Activated CD4-positive, alpha-beta T cell treated with anti-CD3 and anti-CD28 coated beads, Interleukin-2, amount 10 ng/mL, durations not matched to agents 24 days and 14 days (primary cell): ENCODE measurements around the gene MS4A18. TPM values are rescaled to one million over a fixed set of nuclear protein-coding genes. Genes with fewer than 3 reads are reported as not detected.
"Not testable (repeated sequence)": the region's sequence is repeated elsewhere in the genome, so short reads cannot be mapped to it uniquely, and the experiment has no call there.

Source experiments
- DNase-seq: peaks from one replicate; pipeline ENCODE4 v3.0.0; 2022
- H3K27ac Mint-ChIP-seq: one replicate; pipeline ENCODE4 v1.8.0; 2022; ENCODE audit warnings: mild to moderate bottlenecking, mixed read lengths
- H3K27me3 Mint-ChIP-seq: one replicate; pipeline ENCODE4 v1.8.0; 2022; ENCODE audit warnings: mixed read lengths
- H3K36me3 Mint-ChIP-seq: one replicate; pipeline ENCODE4 v1.8.0; 2022; ENCODE audit warnings: low read depth, mild to moderate bottlenecking, mixed read lengths
- H3K4me1 Mint-ChIP-seq: one replicate; pipeline ENCODE4 v1.8.0; 2021; ENCODE audit warnings: mixed read lengths
- H3K4me3 Mint-ChIP-seq: one replicate; pipeline ENCODE4 v1.8.0; 2022; ENCODE audit warnings: mild to moderate bottlenecking, moderate library complexity, mixed read lengths
- H3K9me3 Mint-ChIP-seq: one replicate; pipeline ENCODE4 v1.8.0; 2021; ENCODE audit warnings: mixed read lengths
- intact Hi-C: fragments of 100-400 bp; cut with micrococcal nuclease; formaldehyde crosslinking; loops from one replicate; pipeline ENCODE4 v1.15.1; 2023
- total RNA-seq: library from RNA; stranded (reverse); gene quantifications from 2 replicates; pipeline ENCODE4 v1.2.3, GENCODE V29; 2022

MS4A18 gene
- total RNA-seq, 1 donor from 2014 or later = not detected

GRCh38 chr11:60713423-60713822 is 11.1 kb upstream of the MS4A18 start:
- H3K36me3 Mint-ChIP-seq, H3K4me1 Mint-ChIP-seq, H3K27me3 Mint-ChIP-seq, H3K4me3 Mint-ChIP-seq, intact Hi-C loops, DNase-seq, H3K9me3 Mint-ChIP-seq, H3K27ac Mint-ChIP-seq: not testable (repeated sequence)

DNA sequence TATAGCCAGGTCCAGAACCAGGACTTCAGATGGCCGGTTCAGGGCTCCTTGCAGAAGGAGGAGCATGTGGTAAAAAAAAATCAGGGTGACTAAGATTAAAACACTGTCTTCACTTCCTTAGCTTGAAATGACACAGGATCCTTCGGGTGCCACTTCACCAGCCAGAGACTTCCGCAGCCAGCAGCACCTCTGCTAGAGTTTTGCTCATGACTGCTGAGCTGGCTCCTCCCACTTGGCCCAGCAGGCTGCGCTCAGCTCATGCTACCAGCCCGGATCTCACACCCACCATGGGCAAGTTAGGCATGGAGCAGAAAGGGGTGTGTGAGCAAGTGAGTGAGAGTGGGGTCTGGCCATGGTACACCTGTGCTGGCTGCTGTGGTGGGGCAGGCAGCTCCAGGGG is 6.6 kb upstream of the MS4A18 start:
- DNase-seq = no peak
- Mint-ChIP-seq H3K9me3 (no peaks in the 10 kb centered on the region), H3K27me3 (no peaks in the 10 kb centered on the region), H3K27ac (no peak overlapping the region), H3K4me3 (no peak overlapping the region), H3K36me3 (no peaks in the 10 kb centered on the region), H3K4me1 (no peaks in the 10 kb centered on the region)
- intact Hi-C loops = no loop called here

DNA sequence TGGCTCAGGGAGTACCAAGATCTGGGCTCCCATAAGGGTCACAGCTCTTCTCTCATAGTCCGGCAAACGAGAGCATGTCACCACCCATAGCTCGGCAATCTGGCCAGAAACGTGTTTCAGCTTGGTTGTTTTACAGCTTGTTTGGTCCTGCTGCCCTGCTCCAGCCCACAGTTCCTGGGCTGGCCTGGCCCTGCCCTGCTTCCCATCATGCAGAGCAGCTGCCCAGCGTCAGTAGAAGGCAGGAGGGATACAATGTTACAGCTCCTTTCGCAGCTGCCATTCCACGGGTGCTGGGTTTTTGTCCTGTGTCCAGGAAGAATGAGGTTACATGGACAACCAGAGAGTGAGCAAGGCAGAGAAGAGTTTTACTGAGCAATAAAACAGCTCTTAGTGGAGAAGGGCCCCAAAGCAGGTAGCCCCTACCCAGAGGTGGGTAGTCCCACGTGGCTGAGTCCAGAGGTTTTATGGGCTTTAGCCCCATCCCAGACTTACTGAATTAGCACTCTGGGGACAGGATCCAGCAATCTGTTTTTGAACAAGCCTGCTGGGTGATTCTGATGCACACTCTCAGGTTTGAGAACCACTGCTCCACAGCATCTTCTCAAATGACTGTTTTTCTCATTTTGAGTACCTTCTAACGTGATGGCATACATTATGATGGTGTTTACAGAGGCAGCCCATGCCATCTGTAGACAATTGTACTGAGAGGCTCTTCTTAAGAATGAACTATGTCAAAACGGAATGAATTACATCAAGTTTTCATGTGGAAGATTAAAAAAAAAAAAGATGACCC is 5.8 kb upstream of the MS4A18 start:
- DNase-seq = no peak
- Mint-ChIP-seq H3K36me3 (no peaks in the 10 kb centered on the region), H3K27me3 (no peaks in the 10 kb centered on the region), H3K4me1 (no peaks in the 10 kb centered on the region), H3K4me3 (no peak overlapping the region), H3K9me3 (no peaks in the 10 kb centered on the region), H3K27ac (no peak overlapping the region)
- intact Hi-C loops = no loop called here

- no peaks in the 10 kb centered on the region for H3K27me3 Mint-ChIP-seq
- intact Hi-C loops = no loop called here
- H3K36me3 Mint-ChIP-seq = no peaks in the 10 kb centered on the region
- no peak overlapping the region for H3K27ac Mint-ChIP-seq
- H3K9me3 Mint-ChIP-seq = no peaks in the 10 kb centered on the region
- DNase-seq = no peak
- no peaks in the 10 kb centered on the region for H3K4me1 Mint-ChIP-seq
- no peak overlapping the region for H3K4me3 Mint-ChIP-seq
These were observed 5.1 kb upstream of the MS4A18 start for GRCh38 chr11:60719391-60719790.

GRCh38 chr11:60720460-60720859 is 4.1 kb upstream of the MS4A18 start:
- Mint-ChIP-seq H3K4me3 (no peak overlapping the region), H3K36me3 (no peaks in the 10 kb centered on the region), H3K27me3 (no peaks in the 10 kb centered on the region), H3K4me1 (no peaks in the 10 kb centered on the region), H3K27ac (no peak overlapping the region), H3K9me3 (no peaks in the 10 kb centered on the region)
- DNase-seq = no peak
- intact Hi-C loops = no loop called here

GRCh38 chr11:60725592-60725991 is 1.1 kb downstream of the MS4A18 start:
- DNase-seq = no peak
- Mint-ChIP-seq H3K27me3 (peaks cover 3% of the 10 kb centered on the region), H3K27ac (no peak overlapping the region), H3K4me1 (no peaks in the 10 kb centered on the region), H3K4me3 (no peak overlapping the region), H3K9me3 (no peaks in the 10 kb centered on the region), H3K36me3 (no peaks in the 10 kb centered on the region)
- intact Hi-C loops = no loop called here

DNA sequence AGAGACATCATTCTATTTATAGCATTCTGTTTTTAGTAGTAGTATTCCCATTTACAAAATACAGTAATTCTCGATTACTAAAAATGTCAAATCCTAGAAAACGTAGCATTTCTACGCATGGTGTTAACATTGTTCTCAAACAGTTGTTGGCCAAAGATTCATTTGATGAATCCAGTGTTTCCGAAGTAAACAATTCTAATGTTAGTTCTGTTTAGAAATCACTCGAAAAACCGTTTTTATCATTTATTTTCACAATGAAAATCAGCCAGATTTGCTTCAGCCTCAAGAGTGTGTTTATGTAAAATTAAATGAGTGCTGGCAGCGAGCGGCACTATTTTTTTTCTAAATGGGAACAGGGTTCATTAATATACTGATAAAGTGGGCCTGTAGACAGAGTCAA is 7.1 kb downstream of the MS4A18 start:
- H3K9me3 Mint-ChIP-seq = no peaks in the 10 kb centered on the region

DNA sequence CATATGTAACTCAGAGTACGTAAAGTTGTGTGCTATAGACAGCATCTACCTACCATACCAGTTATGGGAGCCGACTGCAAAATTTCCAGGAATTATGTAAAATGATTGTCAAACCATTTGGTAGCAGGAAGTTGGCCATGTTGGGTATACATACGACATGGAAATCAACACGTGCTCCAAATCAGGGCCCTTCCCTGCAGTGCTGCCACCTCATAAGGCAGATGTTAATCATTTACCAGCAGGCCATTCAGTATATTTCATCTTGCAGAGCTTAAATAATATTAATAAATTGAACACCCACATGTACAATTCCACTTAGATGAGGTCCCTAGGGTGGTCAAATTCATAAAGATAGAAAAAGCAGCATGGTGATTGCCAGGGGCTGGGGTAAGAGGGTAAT is 9.8 kb downstream of the MS4A18 start:
- intact Hi-C loops = no loop called here

More for the DNA sequence above, 7.1 kb downstream of the MS4A18 start:
- Mint-ChIP-seq H3K4me3 (no peak overlapping the region), H3K27me3 (peaks cover 3% of the 10 kb centered on the region), H3K4me1 (no peaks in the 10 kb centered on the region), H3K27ac (no peak overlapping the region), H3K36me3 (no peaks in the 10 kb centered on the region)
- intact Hi-C loops = no loop called here
- no peak for DNase-seq

DNA sequence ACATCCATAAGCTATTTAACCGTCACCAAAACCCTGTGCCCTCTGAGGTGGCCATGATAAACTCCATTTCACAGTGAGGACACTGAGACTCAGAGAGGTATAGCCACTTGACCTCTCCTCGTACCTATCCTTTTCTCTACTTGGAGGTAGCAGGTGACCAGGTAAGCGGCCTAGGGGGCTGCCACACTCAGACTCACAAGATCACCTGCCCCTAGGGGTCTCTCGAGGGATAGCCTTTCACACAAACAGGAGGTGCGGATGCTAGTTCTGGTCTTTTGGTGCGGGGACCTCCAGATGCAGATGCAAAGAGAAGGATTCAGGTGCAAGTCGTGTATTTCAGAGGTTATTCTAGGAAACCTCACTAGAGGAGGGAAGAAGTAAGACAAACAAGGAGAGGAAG is 14.6 kb downstream of the MS4A18 start:
- no peak for DNase-seq
- no peaks in the 10 kb centered on the region for H3K4me1 Mint-ChIP-seq
- H3K9me3 Mint-ChIP-seq = no peaks in the 10 kb centered on the region
- H3K27ac Mint-ChIP-seq = no peak overlapping the region
- no peak overlapping the region for H3K4me3 Mint-ChIP-seq
- H3K36me3 Mint-ChIP-seq = no peaks in the 10 kb centered on the region
- intact Hi-C loops = no loop called here
- H3K27me3 Mint-ChIP-seq = peaks cover 2% of the 10 kb centered on the region

More for the DNA sequence above, 9.8 kb downstream of the MS4A18 start:
- H3K27me3 Mint-ChIP-seq = peaks cover 2% of the 10 kb centered on the region
- no peak overlapping the region for H3K4me3 Mint-ChIP-seq
- no peaks in the 10 kb centered on the region for H3K4me1 Mint-ChIP-seq
- DNase-seq = no peak
- no peaks in the 10 kb centered on the region for H3K36me3 Mint-ChIP-seq
- H3K27ac Mint-ChIP-seq = no peak overlapping the region
- H3K9me3 Mint-ChIP-seq = no peaks in the 10 kb centered on the region

- no peaks in the 10 kb centered on the region for H3K9me3 Mint-ChIP-seq
- no peaks in the 10 kb centered on the region for H3K4me1 Mint-ChIP-seq
- no peak overlapping the region for H3K4me3 Mint-ChIP-seq
- intact Hi-C loops = no loop called here
- peaks cover 2% of the 10 kb centered on the region for H3K27me3 Mint-ChIP-seq
- H3K36me3 Mint-ChIP-seq = no peaks in the 10 kb centered on the region
- no peak overlapping the region for H3K27ac Mint-ChIP-seq
- no peak for DNase-seq
These were observed 16.1 kb downstream of the MS4A18 start for GRCh38 chr11:60740573-60740972.

GRCh38 chr11:60741421-60741820 is 16.9 kb downstream of the MS4A18 start:
- H3K4me3 Mint-ChIP-seq = no peak overlapping the region

DNA sequence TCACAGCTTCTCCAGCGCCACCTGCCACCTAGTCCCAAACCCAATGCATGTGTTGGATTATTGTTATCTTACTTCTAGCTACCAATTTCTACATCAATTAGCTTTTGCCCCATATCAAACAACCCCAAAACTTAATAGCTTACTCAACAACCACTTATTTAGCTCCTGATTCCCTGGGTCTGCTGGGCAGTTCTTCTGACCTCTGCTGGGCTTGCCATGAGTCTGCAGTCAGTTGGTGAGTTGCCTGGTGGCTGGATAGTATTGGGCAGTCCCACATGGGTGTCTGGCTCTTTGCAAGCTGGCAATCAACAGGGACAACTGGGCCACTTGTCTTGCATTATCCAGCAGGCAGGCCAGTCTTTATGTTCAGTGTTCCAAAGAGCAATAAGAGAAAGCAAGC is 18.5 kb downstream of the MS4A18 start:
- Mint-ChIP-seq H3K36me3 (no peaks in the 10 kb centered on the region), H3K27ac (no peak overlapping the region), H3K4me1 (no peaks in the 10 kb centered on the region), H3K4me3 (no peak overlapping the region), H3K27me3 (no peaks in the 10 kb centered on the region), H3K9me3 (peaks cover 5% of the 10 kb centered on the region)
- no peak for DNase-seq
- intact Hi-C loops = no loop called here

More at GRCh38 chr11:60741421-60741820, 16.9 kb downstream of the MS4A18 start:
- Mint-ChIP-seq H3K9me3 (no peaks in the 10 kb centered on the region), H3K36me3 (no peaks in the 10 kb centered on the region), H3K4me1 (no peaks in the 10 kb centered on the region), H3K27ac (no peak overlapping the region), H3K27me3 (peaks cover 2% of the 10 kb centered on the region)
- intact Hi-C loops = no loop called here
- DNase-seq = no peak

DNA sequence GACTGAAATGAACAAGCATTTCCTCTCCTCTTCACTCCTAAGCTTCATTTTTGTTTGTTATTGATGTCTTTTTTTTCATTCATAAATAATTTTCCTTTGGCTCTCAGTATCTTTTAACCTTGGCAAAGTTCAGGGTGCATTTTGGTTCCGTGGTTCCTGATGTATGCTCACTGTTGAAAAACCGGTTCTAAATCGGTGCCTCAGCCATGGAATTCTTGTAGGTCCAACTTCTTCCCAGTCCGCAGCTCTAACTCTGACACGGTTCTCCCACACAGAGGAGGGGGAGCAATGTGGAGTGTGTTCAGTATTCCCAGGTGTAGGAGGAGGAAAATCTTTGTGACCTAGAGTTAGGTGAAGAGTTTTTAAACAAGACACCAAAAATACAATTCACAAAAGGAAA is 19.6 kb downstream of the MS4A18 start:
- H3K27me3 Mint-ChIP-seq = no peaks in the 10 kb centered on the region
- no peak overlapping the region for H3K4me3 Mint-ChIP-seq
- DNase-seq = no peak
- no peaks in the 10 kb centered on the region for H3K4me1 Mint-ChIP-seq
- no peaks in the 10 kb centered on the region for H3K36me3 Mint-ChIP-seq
- intact Hi-C loops = no loop called here
- peaks cover 5% of the 10 kb centered on the region for H3K9me3 Mint-ChIP-seq
- H3K27ac Mint-ChIP-seq = no peak overlapping the region

GRCh38 chr11:60747359-60747873 is 22.9 kb downstream of the MS4A18 start:
- no peaks in the 10 kb centered on the region for H3K36me3 Mint-ChIP-seq
- no peak for DNase-seq
- H3K27me3 Mint-ChIP-seq = no peaks in the 10 kb centered on the region
- H3K27ac Mint-ChIP-seq = no peak overlapping the region
- intact Hi-C loops = no loop called here
- no peaks in the 10 kb centered on the region for H3K4me1 Mint-ChIP-seq
- H3K4me3 Mint-ChIP-seq = no peak overlapping the region
- H3K9me3 Mint-ChIP-seq = peaks cover 5% of the 10 kb centered on the region

GRCh38 chr11:60748225-60748624 is 23.7 kb downstream of the MS4A18 start:
- DNase-seq = no peak
- H3K36me3 Mint-ChIP-seq = no peaks in the 10 kb centered on the region
- intact Hi-C loops = no loop called here
- peaks cover under 1% of the 10 kb centered on the region for H3K27me3 Mint-ChIP-seq
- no peak overlapping the region for H3K4me3 Mint-ChIP-seq
- no peak overlapping the region for H3K27ac Mint-ChIP-seq
- peaks cover 5% of the 10 kb centered on the region for H3K9me3 Mint-ChIP-seq
- H3K4me1 Mint-ChIP-seq = no peaks in the 10 kb centered on the region
